ENCODE data around the gene PDE4D.
"Not testable (repeated sequence)": the region's sequence is repeated elsewhere in the genome, so short reads cannot be mapped to it uniquely, and the experiment has no call there.

The PDE4D gene

DNA sequence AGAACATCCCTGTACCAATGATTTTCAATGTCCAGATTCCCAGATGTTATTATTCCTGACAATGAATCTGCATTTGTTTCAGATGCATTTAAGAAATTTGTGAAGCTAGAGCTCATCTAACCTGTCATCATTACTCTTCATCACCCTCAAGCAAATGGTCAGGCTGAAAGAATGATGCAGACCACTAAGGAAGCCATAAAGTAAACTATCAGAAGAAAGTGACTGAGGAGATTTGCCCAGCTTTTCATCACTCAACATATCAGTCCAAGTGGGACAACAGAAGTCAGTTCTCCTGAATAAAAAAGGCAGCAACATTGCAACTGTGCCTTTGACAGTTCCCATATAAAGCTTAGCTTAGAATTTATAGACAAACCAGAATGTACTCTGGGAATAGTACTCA, 419.9 kb downstream of the PDE4D start:
- Histone ChIP-seq H3K4me2 (no peak overlapping the region), H3K9me3 (replicated peaks in 1 of 11) (no peaks in the 10 kb centered on the region), H3K9ac (no peak overlapping the region), H3K4me3 (no peak overlapping the region), H3K36me3 (no peaks in the 10 kb centered on the region), H3K27ac (no peak overlapping the region), H3K4me1 (no peaks in the 10 kb centered on the region), H4K20me1 (no peaks in the 10 kb centered on the region), H3K27me3 (no peaks in the 10 kb centered on the region)
- TF ChIP-seq Cebpa-rat (IDR thresholded peaks at IDR 0.05), result no peak

DNA sequence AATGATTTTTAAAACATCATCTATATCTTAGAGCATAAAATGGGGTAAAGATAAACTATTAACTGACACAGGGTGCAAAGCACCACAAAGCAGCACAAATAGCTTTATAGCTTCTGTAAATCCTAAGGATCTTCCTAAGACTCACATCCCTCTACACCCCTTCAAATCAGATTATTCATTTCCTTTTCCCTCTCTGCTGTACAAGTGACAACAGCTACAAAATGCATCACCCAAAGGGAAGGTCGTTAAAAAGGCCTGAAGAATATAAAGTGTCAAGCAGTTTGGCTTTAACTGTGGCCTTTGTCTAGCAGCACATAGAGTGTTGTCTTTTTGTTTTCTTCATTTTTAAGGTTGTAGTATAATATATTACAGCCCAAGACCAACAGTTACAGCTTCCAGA, 422.1 kb downstream of the PDE4D start:
- H4K20me1 ChIP-seq, result no peaks in the 10 kb centered on the region
- no peak overlapping the region for H3K4me3 ChIP-seq
- H3K27ac ChIP-seq, result no peak overlapping the region
- no peaks in the 10 kb centered on the region for H3K36me3 ChIP-seq
- H3K4me1 ChIP-seq, result no peaks in the 10 kb centered on the region
- no peak overlapping the region for H3K9ac ChIP-seq
- no peaks in the 10 kb centered on the region for H3K27me3 ChIP-seq
- H3K4me2 ChIP-seq, result no peak overlapping the region
- no peaks in the 10 kb centered on the region for H3K9me3 ChIP-seq (replicated peaks in 1 of 11)
- TF ChIP-seq Cebpa-rat (IDR thresholded peaks at IDR 0.05), result no peak

DNA sequence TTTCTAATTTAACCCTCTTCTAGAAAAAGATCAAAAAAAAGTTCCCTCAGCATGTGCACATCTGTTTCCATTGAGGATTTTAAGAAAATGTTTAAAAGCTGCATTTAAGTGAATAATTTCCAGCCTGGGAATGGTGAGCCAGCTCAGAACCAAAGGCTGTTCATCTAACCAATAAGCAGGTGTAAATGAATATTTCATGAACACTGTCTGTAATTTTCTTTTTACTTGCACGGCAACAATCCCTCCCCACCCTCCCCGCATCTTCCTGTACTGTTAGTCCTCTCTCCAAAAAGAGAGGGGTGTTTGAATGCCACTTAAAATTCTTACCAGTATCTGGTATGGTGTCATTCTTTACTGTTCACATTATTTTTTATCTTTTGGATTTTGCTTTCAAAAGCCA, 425.6 kb downstream of the PDE4D start:
- H3K4me1 ChIP-seq, result no peaks in the 10 kb centered on the region
- no peak overlapping the region for H3K4me3 ChIP-seq
- no peaks in the 10 kb centered on the region for H3K36me3 ChIP-seq
- no peaks in the 10 kb centered on the region for H4K20me1 ChIP-seq
- no peaks in the 10 kb centered on the region for H3K9me3 ChIP-seq (replicated peaks in 1 of 11)
- TF ChIP-seq Cebpa-rat (IDR thresholded peaks at IDR 0.05), result no peak
- H3K27me3 ChIP-seq, result no peaks in the 10 kb centered on the region
- H3K4me2 ChIP-seq, result no peak overlapping the region
- H3K27ac ChIP-seq, result no peak overlapping the region
- no peak overlapping the region for H3K9ac ChIP-seq

DNA sequence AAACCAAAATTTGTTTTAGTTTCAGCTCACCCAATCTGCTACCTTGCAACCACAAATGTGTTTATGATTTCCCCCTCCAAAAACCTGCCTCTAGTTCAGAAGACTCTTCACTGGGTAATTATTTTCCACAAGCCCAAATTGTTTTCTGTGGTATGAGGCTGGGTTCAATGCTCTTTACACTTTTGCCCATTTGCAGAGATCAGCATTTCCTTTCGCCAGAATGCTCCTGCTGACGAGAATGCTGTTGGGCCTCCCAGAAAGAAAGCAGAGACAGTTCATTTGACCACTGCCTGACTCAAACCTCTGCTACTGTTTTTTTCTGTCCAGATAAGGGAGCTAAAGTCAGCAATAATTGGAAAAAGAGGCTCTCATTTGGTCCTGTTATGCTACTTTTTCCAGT, 427.3 kb downstream of the PDE4D start:
- TF ChIP-seq Cebpa-rat (IDR thresholded peaks at IDR 0.05), result no peak
- Histone ChIP-seq H3K4me1 (no peaks in the 10 kb centered on the region), H3K9ac (no peak overlapping the region), H4K20me1 (no peaks in the 10 kb centered on the region), H3K27ac (no peak overlapping the region), H3K27me3 (no peaks in the 10 kb centered on the region), H3K4me3 (no peak overlapping the region), H3K9me3 (replicated peaks in 1 of 11) (no peaks in the 10 kb centered on the region), H3K36me3 (no peaks in the 10 kb centered on the region), H3K4me2 (no peak overlapping the region)

DNA sequence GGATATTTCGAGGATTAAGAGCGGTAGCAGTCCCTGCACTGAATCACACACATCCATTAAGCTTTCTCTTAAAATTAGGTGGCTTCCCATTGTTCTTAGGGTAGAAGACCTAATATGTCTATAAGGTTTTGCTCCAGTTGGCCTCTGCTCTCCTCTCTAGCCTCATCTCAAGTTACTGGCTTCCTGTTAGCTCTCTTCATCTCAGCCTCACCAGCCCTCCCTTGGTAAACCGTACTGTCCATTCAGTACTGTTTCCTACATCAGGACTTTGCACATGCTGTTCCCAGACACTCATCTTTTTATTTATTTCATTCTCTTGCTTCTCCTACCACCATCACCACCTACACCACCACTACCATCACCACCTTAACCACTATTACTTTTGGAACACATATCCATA, 428.6 kb downstream of the PDE4D start:
- Histone ChIP-seq H3K27me3 (no peaks in the 10 kb centered on the region), H3K9ac (no peak overlapping the region), H3K4me3 (no peak overlapping the region), H4K20me1 (no peaks in the 10 kb centered on the region), H3K9me3 (replicated peaks in 1 of 11) (no peaks in the 10 kb centered on the region), H3K36me3 (no peaks in the 10 kb centered on the region), H3K27ac (no peak overlapping the region), H3K4me2 (no peak overlapping the region), H3K4me1 (no peaks in the 10 kb centered on the region)
- no peak for TF ChIP-seq Cebpa-rat (IDR thresholded peaks at IDR 0.05)

DNA sequence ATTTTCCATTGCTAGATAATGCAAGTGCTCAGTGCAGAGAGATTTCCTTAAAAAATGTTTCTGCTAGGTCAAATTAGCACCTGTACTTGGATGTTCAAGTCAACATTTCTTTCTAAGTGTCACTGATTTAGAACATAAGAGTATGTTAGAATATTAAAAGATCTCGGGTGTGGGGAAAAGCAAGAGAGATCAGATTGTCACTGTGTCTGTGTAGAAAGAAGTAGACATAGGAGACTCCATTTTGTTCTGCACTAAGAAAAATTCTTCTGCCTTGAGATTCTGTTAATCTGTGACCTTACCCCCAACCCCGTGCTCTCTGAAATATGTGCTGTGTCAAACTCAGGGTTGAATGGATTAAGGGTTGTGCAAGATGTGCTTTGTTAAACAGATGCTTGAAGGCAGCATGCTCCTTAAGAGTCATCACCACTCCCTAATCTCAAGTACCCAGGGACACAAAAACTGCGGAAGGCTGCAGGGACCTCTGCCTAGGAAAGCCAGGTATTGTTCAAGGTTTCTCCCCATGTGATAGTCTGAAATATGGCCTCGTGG, 429.8 kb downstream of the PDE4D start:
- not testable (repeated sequence) for H3K4me2 ChIP-seq, H4K20me1 ChIP-seq

DNA sequence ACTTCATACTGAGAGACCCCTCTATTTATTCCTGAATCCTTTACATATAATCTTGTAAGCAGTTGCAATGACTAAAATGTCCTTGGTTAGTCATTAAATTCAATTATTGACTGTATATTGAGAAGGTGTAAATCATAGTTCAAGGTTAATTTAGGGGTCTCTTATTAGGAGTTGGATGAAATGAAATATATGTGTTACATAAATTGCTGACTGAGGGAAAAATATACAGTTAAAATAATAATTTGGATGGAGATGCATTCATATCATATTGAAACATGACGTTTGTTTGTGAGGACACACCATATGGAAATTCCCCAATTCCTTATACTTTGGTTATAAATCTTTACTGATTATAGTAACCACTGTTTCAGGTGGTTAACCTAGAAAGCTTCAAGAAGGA, 430.6 kb downstream of the PDE4D start:
- Histone ChIP-seq H3K4me2 (no peak overlapping the region), H3K9me3 (replicated peaks in 1 of 11) (no peaks in the 10 kb centered on the region), H4K20me1 (no peaks in the 10 kb centered on the region), H3K4me1 (no peaks in the 10 kb centered on the region), H3K27me3 (no peaks in the 10 kb centered on the region), H3K36me3 (no peaks in the 10 kb centered on the region), H3K27ac (no peak overlapping the region), H3K4me3 (no peak overlapping the region), H3K9ac (no peak overlapping the region)
- no peak for TF ChIP-seq Cebpa-rat (IDR thresholded peaks at IDR 0.05)

More for the DNA sequence above, 429.8 kb downstream of the PDE4D start:
- not testable (repeated sequence) for H3K27ac ChIP-seq; H3K9me3 ChIP-seq (replicated peaks in 1 of 11); H3K9ac ChIP-seq; H3K36me3 ChIP-seq; H3K27me3 ChIP-seq; H3K4me3 ChIP-seq; H3K4me1 ChIP-seq

DNA sequence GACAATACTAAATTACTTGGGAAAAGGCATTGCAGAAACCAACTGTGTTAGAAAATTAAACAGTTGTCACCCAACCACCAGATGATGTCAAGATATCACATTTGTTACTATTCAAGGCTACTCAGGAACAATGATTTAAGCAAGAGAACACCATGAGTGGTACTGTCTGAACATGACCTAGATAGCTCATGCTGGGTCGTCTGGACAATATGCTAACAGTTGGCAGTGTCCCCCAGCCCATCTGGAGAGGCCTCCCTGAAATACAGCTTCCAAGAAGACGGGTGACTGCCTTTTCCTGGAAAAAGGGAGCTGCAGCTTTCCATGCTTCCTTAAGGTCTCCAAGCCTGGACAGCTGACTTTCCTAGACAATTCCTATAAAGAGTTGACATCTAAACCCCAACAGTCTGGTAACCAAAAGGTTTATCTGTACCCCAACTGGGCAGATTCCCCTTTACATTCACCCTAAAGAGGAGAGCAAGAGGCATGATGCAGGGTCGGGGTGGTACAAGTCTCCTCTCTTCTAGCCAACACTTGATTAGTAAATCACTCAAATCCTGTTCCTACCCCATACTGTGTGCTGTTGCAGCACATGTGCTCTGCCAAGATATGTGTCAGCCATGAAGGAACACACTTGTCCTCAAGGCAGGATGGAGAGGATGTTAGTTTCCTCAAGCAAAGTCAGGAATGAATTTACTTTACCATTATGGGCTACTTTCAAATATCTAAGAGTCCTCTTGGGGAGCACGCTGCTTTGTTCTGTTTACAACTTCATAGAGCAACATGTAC, 433.0 kb downstream of the PDE4D start:
- no peak overlapping the region for H3K27ac ChIP-seq
- no peaks in the 10 kb centered on the region for H3K4me1 ChIP-seq
- no peak overlapping the region for H3K9ac ChIP-seq
- TF ChIP-seq Cebpa-rat (IDR thresholded peaks at IDR 0.05), result no peak
- H3K36me3 ChIP-seq, result no peaks in the 10 kb centered on the region
- no peaks in the 10 kb centered on the region for H4K20me1 ChIP-seq
- no peak overlapping the region for H3K4me3 ChIP-seq
- H3K9me3 ChIP-seq (replicated peaks in 1 of 11), result peaks cover 0 to 2% (median 0%) of the 10 kb centered on the region in 11 experiments; a peak in 2 of 22 replicates
- no peaks in the 10 kb centered on the region for H3K27me3 ChIP-seq
- H3K4me2 ChIP-seq, result no peak overlapping the region

DNA sequence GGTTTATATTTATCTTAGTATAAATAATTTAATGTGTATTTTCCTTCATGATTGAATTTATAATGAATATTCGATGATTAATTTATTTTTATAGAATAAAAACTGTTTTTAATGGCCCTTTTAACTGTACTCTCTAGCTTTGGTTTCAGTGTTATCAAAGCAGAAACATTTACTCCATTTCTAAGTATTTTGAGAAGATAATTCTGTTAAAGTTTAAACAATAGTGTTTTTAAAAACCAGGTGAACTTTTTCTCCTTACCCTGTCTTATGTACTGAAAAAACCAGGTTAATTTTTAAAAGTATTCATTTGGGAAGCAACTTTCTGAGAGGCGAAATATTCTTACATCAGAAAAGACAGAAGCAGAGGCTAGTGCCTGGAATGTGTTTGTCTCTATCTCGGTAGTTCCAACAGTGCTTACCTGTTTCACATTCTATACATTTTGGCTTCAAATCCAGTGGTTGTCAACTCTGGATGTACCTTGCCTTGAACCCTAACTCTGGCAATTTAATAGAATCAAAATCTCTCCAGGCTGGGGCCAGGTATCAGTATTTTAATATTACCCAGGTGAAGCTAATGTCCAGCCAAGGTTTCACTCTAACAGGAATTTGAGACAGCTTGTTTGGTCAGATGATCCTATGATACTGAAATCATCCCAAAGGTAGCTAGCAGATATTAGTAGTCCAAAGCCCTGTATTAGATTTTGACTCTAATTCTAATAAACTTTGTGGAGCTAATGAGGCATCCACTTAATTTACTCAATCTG, 434.4 kb downstream of the PDE4D start:
- H3K27me3 ChIP-seq, result no peaks in the 10 kb centered on the region
- H3K27ac ChIP-seq, result no peak overlapping the region
- no peak overlapping the region for H3K9ac ChIP-seq
- no peak overlapping the region for H3K4me3 ChIP-seq
- no peaks in the 10 kb centered on the region for H3K36me3 ChIP-seq
- no peaks in the 10 kb centered on the region for H4K20me1 ChIP-seq
- H3K4me1 ChIP-seq, result no peaks in the 10 kb centered on the region
- H3K9me3 ChIP-seq (replicated peaks in 1 of 11), result peaks cover 0 to 7% (median 0%) of the 10 kb centered on the region in 11 experiments; a peak in 2 of 22 replicates
- H3K4me2 ChIP-seq, result no peak overlapping the region
- TF ChIP-seq Cebpa-rat (IDR thresholded peaks at IDR 0.05), result no peak

DNA sequence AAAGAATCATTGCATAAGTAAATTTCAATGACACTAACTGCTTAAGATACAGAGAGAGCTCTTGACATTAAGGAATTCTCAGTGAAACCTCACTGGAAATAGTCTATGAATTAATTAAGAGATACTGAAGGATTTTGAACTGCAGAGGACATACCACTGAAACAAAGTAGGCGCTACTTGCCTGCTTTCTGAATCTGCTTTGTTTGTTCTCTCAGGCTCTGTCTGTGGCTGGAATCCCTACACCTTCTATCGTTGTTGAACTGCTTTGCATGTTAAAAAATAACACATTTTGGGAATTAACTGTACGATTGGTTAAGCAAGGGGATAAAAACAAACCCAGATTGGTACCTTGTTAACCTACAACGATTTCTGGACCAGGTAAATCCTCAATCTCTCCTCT, 435.2 kb downstream of the PDE4D start:
- H3K27ac ChIP-seq, result no peak overlapping the region

More for the DNA sequence above, 435.2 kb downstream of the PDE4D start:
- no peaks in the 10 kb centered on the region for H3K27me3 ChIP-seq
- no peak overlapping the region for H3K9ac ChIP-seq
- H3K4me2 ChIP-seq, result no peak overlapping the region
- H3K4me3 ChIP-seq, result no peak overlapping the region
- no peaks in the 10 kb centered on the region for H4K20me1 ChIP-seq
- H3K9me3 ChIP-seq (replicated peaks in 1 of 11), result peaks cover 0 to 7% (median 0%) of the 10 kb centered on the region in 11 experiments; a peak in 2 of 22 replicates
- H3K36me3 ChIP-seq, result no peaks in the 10 kb centered on the region
- no peak for TF ChIP-seq Cebpa-rat (IDR thresholded peaks at IDR 0.05)
- H3K4me1 ChIP-seq, result no peaks in the 10 kb centered on the region

Measured in BLaER1 treated with 17β-estradiol and CSF1 and Interleukin-3, amounts not matched to agents 10 nM and 100 nM (cell line).